WTC11 (cell line): ENCODE data around the gene MAPKAPK5. TPM values are rescaled to one million over a fixed set of nuclear protein-coding genes. Genes with fewer than 3 reads are reported as not detected.

Source experiments
- ATAC-seq: fragments of 200-7000 bp; cut with Tn5 transposase; 2 replicates; pipeline ENCODE4 v1.10.0; 2021; ENCODE audit warnings: mild to moderate bottlenecking, moderate library complexity
- CTCF ChIA-PET: fragments of 300-600 bp; sonication (Branson Sonifier 250); formaldehyde crosslinking; loops from one replicate; lab custom pipeline; 2021; ENCODE audit warnings: antibody characterized with exemption; lab: Charles Lee
- POLR2A ChIA-PET: fragments of 350-600 bp; sonication (Branson Sonifier 250); formaldehyde crosslinking; loops from one replicate; lab custom pipeline; 2021; ENCODE audit warnings: antibody characterized with exemption; lab: Charles Lee
- DNase-seq: peaks from one replicate; pipeline ENCODE4 v3.0.0; 2021; ENCODE audit warnings: low spot score
- H3K27ac Mint-ChIP-seq: 2 replicates; pipeline ENCODE4 v1.8.0; 2021; ENCODE audit warnings: mixed read lengths
- H3K27me3 Mint-ChIP-seq: 2 replicates; pipeline ENCODE4 v1.8.0; 2021; ENCODE audit warnings: low read depth, mild to moderate bottlenecking, moderate library complexity, mixed read lengths
- H3K36me3 Mint-ChIP-seq: 2 replicates; pipeline ENCODE4 v1.8.0; 2021; ENCODE audit warnings: mixed read lengths
- H3K4me1 Mint-ChIP-seq: 2 replicates; pipeline ENCODE4 v1.8.0; 2022; ENCODE audit warnings: mixed read lengths
- H3K4me3 Mint-ChIP-seq: 2 replicates; pipeline ENCODE4 v1.8.0; 2021; ENCODE audit warnings: mild to moderate bottlenecking, moderate library complexity, mixed read lengths
- H3K9me3 Mint-ChIP-seq: 2 replicates; pipeline ENCODE4 v1.8.0; 2021; ENCODE audit warnings: mixed read lengths
- ATF1 ChIP-seq: sonication (generic); formaldehyde crosslinking; IDR thresholded peaks from 2 replicates; pipeline ENCODE4 v1.8.1; 2023; ENCODE audit warnings: mild to moderate bottlenecking, moderate library complexity, missing genetic modification reagents
- CREB1 ChIP-seq: sonication (generic); formaldehyde crosslinking; IDR thresholded peaks from 2 replicates; pipeline ENCODE4 v1.8.0; 2023; ENCODE audit warnings: mild to moderate bottlenecking, missing genetic modification reagents
- ETV6 ChIP-seq: sonication (generic); formaldehyde crosslinking; IDR thresholded peaks from 2 replicates; pipeline ENCODE4 v1.8.1; 2022; ENCODE audit warnings: mild to moderate bottlenecking, missing genetic modification reagents
- GTF2I ChIP-seq: fragments of 250-450 bp; sonication (Bioruptor Pico); conservative IDR thresholded peaks from 2 replicates; pipeline ENCODE4 v1.4.0; 2021; ENCODE audit warnings: mild to moderate bottlenecking
- HMGA2 ChIP-seq: fragments of 250-450 bp; sonication (Bioruptor Pico); IDR thresholded peaks from 2 replicates; pipeline ENCODE4 v1.4.0; 2021; ENCODE audit warnings: mild to moderate bottlenecking, moderate library complexity
- JAZF1 ChIP-seq: fragments of 250-450 bp; sonication (Bioruptor Pico); IDR thresholded peaks from 2 replicates; pipeline ENCODE4 v1.9.0; 2021; ENCODE audit warnings: moderate library complexity, mild to moderate bottlenecking, inconsistent platforms
- NR3C1 ChIP-seq: sonication (generic); formaldehyde crosslinking; conservative IDR thresholded peaks from 2 replicates; pipeline ENCODE4 v1.8.1; 2023; ENCODE audit warnings: low read depth, mild to moderate bottlenecking, missing genetic modification reagents
- SMAD4 ChIP-seq: sonication (generic); formaldehyde crosslinking; IDR thresholded peaks from 2 replicates; pipeline ENCODE4 v1.8.0; 2022; ENCODE audit warnings: mild to moderate bottlenecking, missing genetic modification reagents
- TEAD4 ChIP-seq: sonication (generic); formaldehyde crosslinking; IDR thresholded peaks from 2 replicates; pipeline ENCODE4 v1.8.0; 2022; ENCODE audit warnings: mild to moderate bottlenecking, missing genetic modification reagents
- ZNF138 ChIP-seq: sonication (generic); formaldehyde crosslinking; conservative IDR thresholded peaks from 2 replicates; pipeline ENCODE4 v1.8.1; 2022; ENCODE audit warnings: mild to moderate bottlenecking, moderate library complexity, missing genetic modification reagents
- ZNF416 ChIP-seq: fragments of 250-450 bp; sonication (Bioruptor Pico); IDR thresholded peaks from 2 replicates; pipeline ENCODE4 v1.9.0; 2021; ENCODE audit warnings: mild to moderate bottlenecking, inconsistent platforms
- total RNA-seq: library from RNA; stranded (reverse); gene quantifications from 3 replicates; pipeline ENCODE4 v1.2.3, GENCODE V29; 2021
- TF ChIP-seq, protein P1 (sequence below): fragments of 250-450 bp; sonication (Bioruptor Pico); IDR thresholded peaks from 2 replicates; pipeline ENCODE4 v2.1.2; 2022; ENCODE audit warnings: mild to moderate bottlenecking, moderate library complexity
- TF ChIP-seq, protein P2 (sequence below): fragments of 250-450 bp; sonication (Bioruptor Pico); IDR thresholded peaks from 2 replicates; pipeline ENCODE4 v1.9.0; 2021; ENCODE audit warnings: mild to moderate bottlenecking
- TF ChIP-seq, protein P3 (sequence below): sonication (generic); formaldehyde crosslinking; IDR thresholded peaks from 2 replicates; pipeline ENCODE4 v1.8.0; 2022; ENCODE audit warnings: mild to moderate bottlenecking, missing genetic modification reagents
- TF ChIP-seq, protein P4 (sequence below): sonication (generic); formaldehyde crosslinking; IDR thresholded peaks from 2 replicates; pipeline ENCODE4 v1.8.1; 2023; ENCODE audit warnings: mild to moderate bottlenecking, missing genetic modification reagents, moderate library complexity
- TF ChIP-seq, protein P5 (sequence below): sonication (generic); formaldehyde crosslinking; conservative IDR thresholded peaks from 2 replicates; pipeline ENCODE4 v1.8.1; 2022; ENCODE audit warnings: mild to moderate bottlenecking, missing genetic modification reagents
- TF ChIP-seq, protein P6 (sequence below): sonication (generic); formaldehyde crosslinking; IDR thresholded peaks from 2 replicates; pipeline ENCODE4 v1.8.0; 2023; ENCODE audit warnings: missing genetic modification reagents, mild to moderate bottlenecking, borderline replicate concordance
- TF ChIP-seq, protein P7 (sequence below): fragments of 250-450 bp; sonication (Bioruptor Pico); conservative IDR thresholded peaks from 2 replicates; pipeline ENCODE4 v1.9.0; 2021; ENCODE audit warnings: mild to moderate bottlenecking

The MAPKAPK5 gene
- total RNA-seq, 1 experiment from 2014 or later = 81.8 TPM

DNA sequence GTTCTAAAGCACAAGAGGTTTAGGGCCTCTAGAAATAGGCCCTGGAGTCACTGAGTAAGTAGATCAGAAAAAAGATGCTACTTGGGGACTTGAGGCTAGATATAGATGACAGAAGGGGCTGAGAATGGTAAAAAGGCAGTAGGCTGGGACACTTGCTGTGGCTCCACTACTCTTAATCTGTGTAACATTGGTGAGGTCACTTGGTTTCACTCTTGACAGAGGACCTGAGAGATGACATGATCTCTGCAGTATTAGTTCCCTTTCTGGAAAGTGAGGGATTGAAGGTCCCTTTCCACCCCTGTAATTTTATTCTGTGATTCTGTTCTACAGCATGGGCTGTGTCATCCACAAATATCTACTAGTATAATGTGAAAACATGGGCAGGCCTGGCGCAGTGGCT is 39.7 kb downstream of the MAPKAPK5 start:
- no peak for TF ChIP-seq ETV6 (CRISPR knock-in tag)
- no peak for TF ChIP-seq ZNF416 (CRISPR knock-in tag)
- TF ChIP-seq, protein P1, sequence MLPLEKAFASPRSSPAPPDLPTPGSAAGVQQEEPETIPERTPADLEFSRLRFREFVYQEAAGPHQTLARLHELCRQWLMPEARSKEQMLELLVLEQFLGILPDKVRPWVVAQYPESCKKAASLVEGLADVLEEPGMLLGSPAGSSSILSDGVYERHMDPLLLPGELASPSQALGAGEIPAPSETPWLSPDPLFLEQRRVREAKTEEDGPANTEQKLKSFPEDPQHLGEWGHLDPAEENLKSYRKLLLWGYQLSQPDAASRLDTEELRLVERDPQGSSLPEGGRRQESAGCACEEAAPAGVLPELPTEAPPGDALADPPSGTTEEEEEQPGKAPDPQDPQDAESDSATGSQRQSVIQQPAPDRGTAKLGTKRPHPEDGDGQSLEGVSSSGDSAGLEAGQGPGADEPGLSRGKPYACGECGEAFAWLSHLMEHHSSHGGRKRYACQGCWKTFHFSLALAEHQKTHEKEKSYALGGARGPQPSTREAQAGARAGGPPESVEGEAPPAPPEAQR = no peak
- TF ChIP-seq NR3C1 = no peak
- Mint-ChIP-seq H3K36me3 (peaks cover 80% of the 10 kb centered on the region), H3K27ac (no peak overlapping the region), H3K27me3 (no peaks in the 10 kb centered on the region), H3K9me3 (peaks cover 5% of the 10 kb centered on the region; the same call in 1 of the 2 replicates), H3K4me3 (no peak overlapping the region), H3K4me1 (no peaks in the 10 kb centered on the region)
- ChIA-PET CTCF (no interaction called here), POLR2A (no interaction called here)
- ATAC-seq (no peak), DNase-seq (no peak)

DNA sequence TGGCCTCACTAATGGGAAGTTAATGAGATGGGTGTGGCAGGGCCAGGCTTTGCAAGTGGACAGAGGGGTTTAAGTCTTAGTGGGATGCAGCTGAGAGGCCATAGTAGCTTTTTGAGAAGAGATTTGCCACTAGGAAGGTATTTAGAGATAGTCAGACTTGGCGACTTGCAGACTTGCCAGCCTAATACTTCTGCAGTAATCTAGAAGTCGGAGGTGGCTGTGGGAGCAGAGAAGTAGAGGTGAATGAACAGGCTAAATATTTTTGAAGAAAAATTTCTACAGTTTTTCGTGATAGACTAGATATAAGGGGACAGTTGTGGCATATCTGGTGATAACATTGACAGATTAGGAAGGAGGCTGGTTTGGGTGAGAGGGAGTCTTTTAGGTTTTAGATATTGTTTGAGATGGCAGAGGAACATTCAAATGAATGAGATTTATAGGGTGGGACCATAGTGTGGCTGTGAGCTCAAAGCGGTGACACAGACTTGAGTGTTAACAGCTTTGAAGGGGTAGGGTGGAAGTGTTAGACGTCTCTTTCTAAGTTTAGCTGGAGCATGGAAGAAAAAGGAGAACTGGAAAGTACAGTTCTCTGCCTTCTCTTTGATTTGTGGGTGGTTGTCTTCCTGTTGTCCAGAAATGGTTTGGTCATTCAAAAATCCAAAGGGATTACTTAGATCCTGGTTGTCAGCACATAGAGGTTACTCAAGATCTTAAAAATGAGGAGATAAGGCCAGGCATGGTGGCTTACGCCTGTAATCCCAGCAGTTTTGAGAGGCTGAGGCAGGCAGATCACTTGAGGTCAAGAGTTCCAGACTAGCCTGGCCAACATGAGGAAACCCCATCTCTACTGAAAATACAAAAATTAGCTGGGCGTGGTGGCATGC is 44.9 kb downstream of the MAPKAPK5 start:
- TF ChIP-seq CREB1 (no peak), JAZF1 (no peak), ZNF138 (no peak), TEAD4 (CRISPR knock-in tag) (no peak), GTF2I (CRISPR knock-in tag) (no peak)
- TF ChIP-seq, protein P2, sequence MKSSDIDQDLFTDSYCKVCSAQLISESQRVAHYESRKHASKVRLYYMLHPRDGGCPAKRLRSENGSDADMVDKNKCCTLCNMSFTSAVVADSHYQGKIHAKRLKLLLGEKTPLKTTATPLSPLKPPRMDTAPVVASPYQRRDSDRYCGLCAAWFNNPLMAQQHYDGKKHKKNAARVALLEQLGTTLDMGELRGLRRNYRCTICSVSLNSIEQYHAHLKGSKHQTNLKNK (CRISPR knock-in tag) = no peak
- TF ChIP-seq, protein P3, sequence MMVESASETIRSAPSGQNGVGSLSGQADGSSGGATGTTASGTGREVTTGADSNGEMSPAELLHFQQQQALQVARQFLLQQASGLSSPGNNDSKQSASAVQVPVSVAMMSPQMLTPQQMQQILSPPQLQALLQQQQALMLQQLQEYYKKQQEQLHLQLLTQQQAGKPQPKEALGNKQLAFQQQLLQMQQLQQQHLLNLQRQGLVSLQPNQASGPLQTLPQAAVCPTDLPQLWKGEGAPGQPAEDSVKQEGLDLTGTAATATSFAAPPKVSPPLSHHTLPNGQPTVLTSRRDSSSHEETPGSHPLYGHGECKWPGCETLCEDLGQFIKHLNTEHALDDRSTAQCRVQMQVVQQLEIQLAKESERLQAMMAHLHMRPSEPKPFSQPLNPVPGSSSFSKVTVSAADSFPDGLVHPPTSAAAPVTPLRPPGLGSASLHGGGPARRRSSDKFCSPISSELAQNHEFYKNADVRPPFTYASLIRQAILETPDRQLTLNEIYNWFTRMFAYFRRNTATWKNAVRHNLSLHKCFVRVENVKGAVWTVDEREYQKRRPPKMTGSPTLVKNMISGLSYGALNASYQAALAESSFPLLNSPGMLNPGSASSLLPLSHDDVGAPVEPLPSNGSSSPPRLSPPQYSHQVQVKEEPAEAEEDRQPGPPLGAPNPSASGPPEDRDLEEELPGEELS (CRISPR knock-in tag) = no peak
- ChIA-PET CTCF (no interaction called here), POLR2A (no interaction called here)
- Mint-ChIP-seq H3K4me3 (no peak overlapping the region), H3K4me1 (no peaks in the 10 kb centered on the region), H3K27ac (no peak overlapping the region; the same call in 1 of the 2 replicates), H3K9me3 (no peaks in the 10 kb centered on the region), H3K27me3 (no peaks in the 10 kb centered on the region), H3K36me3 (peaks cover 81% of the 10 kb centered on the region)
- no peak for DNase-seq
- no peak for ATAC-seq

DNA sequence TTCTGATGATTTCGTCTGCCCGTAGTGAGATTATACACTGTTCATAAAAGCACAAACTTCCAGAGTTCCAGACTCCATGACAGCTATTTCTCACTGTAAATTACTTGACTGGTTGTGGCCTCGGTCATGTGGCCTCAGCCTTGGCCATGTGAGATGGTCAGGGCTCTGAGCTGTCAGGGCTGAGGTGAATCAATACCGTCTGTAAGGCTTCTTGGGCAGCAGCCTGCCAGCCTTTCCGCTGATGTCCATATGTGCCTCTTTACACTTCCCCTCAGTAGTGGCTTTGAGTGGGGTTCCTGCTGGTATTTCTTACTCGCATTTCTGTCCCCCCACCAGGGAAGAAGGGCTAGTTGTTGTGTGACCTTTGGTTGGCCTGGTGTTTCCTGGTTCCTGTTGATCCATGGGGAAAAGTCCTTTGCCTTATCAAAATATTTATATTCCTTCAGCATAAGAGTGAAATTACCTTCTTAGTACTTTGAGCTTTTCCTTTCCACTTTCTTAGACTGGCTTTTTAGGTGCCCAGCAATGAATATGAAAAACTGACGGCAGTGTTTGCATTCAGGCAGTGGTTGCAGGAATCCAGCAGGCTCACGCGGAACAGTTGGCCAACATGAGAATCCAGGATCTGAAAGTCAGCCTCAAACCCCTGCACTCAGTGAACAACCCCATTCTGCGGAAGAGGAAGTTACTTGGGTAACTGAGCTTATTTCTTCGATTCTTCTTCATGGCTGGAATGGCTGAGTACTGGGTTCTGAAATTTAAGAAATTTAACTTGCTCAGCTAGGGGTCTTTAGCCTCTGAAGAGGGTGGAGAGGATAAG is 46.1 kb downstream of the MAPKAPK5 start:
- Mint-ChIP-seq H3K4me1 (no peaks in the 10 kb centered on the region), H3K27me3 (no peaks in the 10 kb centered on the region), H3K27ac (no peak overlapping the region; the same call in 1 of the 2 replicates), H3K4me3 (no peak overlapping the region), H3K9me3 (no peaks in the 10 kb centered on the region), H3K36me3 (peaks cover 85% of the 10 kb centered on the region)
- POLR2A ChIA-PET = no interaction called here
- ATAC-seq = no peak
- CTCF ChIA-PET = no interaction called here
- no peak for DNase-seq
- TF ChIP-seq ATF1 (no peak), HMGA2 (CRISPR knock-in tag) (no peak), SMAD4 (no peak)
- TF ChIP-seq, protein P4, sequence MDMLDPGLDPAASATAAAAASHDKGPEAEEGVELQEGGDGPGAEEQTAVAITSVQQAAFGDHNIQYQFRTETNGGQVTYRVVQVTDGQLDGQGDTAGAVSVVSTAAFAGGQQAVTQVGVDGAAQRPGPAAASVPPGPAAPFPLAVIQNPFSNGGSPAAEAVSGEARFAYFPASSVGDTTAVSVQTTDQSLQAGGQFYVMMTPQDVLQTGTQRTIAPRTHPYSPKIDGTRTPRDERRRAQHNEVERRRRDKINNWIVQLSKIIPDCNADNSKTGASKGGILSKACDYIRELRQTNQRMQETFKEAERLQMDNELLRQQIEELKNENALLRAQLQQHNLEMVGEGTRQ (CRISPR knock-in tag) = no peak
- TF ChIP-seq, protein P5, sequence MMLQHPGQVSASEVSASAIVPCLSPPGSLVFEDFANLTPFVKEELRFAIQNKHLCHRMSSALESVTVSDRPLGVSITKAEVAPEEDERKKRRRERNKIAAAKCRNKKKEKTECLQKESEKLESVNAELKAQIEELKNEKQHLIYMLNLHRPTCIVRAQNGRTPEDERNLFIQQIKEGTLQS (CRISPR knock-in tag) = no peak
- TF ChIP-seq, protein P6, sequence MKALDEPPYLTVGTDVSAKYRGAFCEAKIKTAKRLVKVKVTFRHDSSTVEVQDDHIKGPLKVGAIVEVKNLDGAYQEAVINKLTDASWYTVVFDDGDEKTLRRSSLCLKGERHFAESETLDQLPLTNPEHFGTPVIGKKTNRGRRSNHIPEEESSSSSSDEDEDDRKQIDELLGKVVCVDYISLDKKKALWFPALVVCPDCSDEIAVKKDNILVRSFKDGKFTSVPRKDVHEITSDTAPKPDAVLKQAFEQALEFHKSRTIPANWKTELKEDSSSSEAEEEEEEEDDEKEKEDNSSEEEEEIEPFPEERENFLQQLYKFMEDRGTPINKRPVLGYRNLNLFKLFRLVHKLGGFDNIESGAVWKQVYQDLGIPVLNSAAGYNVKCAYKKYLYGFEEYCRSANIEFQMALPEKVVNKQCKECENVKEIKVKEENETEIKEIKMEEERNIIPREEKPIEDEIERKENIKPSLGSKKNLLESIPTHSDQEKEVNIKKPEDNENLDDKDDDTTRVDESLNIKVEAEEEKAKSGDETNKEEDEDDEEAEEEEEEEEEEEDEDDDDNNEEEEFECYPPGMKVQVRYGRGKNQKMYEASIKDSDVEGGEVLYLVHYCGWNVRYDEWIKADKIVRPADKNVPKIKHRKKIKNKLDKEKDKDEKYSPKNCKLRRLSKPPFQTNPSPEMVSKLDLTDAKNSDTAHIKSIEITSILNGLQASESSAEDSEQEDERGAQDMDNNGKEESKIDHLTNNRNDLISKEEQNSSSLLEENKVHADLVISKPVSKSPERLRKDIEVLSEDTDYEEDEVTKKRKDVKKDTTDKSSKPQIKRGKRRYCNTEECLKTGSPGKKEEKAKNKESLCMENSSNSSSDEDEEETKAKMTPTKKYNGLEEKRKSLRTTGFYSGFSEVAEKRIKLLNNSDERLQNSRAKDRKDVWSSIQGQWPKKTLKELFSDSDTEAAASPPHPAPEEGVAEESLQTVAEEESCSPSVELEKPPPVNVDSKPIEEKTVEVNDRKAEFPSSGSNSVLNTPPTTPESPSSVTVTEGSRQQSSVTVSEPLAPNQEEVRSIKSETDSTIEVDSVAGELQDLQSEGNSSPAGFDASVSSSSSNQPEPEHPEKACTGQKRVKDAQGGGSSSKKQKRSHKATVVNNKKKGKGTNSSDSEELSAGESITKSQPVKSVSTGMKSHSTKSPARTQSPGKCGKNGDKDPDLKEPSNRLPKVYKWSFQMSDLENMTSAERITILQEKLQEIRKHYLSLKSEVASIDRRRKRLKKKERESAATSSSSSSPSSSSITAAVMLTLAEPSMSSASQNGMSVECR (CRISPR knock-in tag) = no peak
- TF ChIP-seq, protein P7, sequence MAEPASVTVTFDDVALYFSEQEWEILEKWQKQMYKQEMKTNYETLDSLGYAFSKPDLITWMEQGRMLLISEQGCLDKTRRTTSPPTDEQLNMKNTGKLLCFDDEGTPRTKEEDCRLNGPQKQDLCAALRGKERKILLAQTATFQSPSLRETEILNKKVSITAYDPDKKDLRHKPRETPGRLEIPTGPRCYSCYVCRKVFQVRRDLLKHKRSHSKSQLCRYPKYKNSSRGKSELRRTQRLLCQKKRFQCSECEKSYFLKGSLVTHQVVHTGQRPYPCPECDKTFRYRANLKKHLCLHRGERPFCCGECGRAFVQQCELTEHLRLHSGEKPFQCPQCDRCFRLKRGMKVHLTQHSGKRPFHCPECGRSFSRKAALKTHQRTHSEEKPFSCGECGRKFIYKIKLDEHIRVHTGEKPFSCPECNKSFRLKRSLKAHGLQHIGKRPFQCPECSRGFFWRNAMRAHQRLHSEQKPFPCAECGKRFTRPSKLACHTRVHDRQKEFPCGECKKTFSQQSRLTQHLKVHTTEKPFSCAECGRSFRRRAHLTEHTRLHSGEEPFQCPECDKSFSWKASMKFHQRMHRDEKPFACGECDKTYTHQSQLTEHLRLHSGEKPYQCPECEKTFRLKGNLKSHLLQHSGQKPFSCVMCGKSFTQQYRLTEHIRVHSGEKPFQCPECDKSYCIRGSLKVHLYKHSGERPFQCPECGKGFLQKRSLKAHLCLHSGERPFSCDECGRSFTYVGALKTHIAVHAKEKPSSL = no peak
